Stimulated activated CD4-positive, alpha-beta T cell treated with anti-CD3 and anti-CD28 coated beads, Interleukin-12 subunit alpha, Interleukin-12 subunit beta, amount 100 ng/mL, for 24 hours (primary cell): ENCODE measurements around the gene ZFP91.

Experiments
- DNase-seq, 2 experiments: peaks; one replicate each; pipeline ENCODE4 v3.0.0-alpha.2; 2020; ENCODE audit warnings: low read depth in 2 of 2

Gene ZFP91

DNA sequence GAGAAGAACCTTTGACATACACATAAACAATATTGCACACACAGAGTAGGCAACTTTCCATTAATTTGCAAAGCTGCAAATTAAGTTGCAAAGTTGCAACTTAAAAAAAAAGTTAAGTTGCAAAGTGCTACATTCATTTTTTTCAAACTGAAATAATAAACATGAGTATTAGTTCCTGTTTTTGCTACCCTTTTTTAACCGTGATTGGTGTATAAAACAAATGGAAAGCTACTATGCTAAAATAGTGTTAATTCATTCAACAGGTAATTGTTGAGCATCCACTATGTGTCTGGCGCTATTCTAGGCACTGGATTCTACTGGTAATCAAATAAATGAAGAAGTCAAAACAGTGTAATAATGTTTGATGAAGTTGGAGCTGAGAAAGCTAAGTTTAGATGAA lies 8.1 kb downstream of the ZFP91 start:
- DNase-seq = no peak

DNA sequence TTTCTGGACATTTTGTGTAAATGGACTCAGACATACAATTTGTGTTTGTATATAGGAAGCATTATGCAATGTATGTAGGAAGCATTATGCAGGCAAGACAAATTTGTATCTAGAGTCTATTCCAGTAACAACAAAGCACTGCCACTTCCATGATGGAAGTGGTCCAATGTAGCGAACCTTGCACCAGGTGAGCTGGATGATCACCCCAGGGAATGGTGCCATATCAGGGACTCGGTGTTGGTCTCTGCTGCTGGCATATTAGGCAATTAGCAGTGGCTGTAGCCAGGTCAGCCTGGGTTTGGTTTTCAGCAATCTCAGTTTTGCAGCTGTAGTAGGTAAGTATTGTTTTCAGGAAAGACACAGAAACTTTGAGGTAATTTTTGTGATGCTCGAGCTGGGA lies 12.8 kb downstream of the ZFP91 start:
- no peak for DNase-seq

DNA sequence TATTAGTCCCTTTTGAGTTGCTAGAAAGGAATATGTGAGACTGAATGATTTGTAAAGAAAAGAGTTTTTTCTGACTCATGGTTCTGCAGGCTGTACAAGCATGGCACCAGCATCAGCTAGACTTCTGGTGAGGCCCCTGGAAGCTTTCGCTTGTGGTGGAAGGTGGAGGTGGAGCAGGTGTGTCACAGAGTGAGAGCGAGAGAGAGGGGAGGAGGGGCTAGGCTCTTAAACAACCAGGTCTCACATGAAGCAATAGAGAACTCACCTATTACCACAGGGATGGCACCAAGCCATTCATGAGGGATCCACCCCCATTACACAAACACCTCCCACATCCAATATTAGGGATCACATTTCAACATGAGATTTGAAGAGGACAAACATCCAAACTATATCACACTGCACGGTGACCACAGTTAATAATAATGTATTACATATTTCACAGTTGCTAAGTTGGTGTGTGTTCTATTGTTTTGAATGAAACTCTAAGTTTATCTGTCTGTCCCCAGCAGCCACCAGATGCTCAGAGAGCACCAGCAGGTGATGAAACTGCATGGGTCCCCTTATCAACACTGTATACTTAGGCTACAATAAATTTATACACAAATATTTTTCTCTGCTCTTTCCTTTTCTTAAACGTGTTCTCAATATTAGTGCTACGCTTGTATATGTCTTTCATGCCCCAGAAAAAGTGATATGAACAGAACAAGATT lies 14.1 kb downstream of the ZFP91 start:
- DNase-seq = peak in 1 of 2 experiments; percentile 28

DNA sequence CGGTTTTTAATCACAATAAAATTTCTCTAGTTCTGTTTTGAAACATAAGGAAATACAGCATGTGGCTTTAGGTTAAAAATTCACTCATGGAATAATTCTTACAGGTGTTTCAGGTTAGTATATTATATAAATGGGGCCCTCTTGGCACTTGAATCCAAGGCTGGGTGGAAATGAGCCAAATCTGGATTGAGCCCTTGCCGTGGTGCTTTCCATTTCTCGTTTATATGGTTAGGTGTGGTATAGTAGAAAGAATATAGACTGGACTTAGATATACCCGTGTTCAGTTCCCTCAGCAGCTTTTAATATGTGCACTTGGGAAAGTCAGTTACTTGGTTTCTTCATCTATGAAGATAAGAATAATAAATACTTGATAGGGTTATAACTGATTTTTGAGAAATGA lies 16.0 kb downstream of the ZFP91 start:
- no peak for DNase-seq

DNA sequence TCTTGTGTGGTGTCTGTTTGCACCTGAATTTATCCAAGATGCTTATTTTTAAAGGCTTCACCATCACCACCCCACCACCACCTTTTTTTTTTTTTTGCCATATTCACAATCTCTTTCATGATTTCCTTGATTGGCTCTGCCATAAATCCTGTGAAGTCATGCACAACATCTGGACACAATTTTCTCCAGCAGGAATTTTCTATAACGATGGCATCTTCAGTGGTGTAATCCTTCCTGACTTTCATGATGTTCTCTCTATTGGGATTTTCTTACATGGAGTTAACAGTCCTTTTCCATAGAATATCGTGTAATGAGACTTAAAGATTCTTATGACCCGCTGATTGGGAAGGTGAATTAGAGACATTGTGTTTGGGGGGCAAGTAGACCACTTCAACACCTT lies 17.8 kb downstream of the ZFP91 start:
- DNase-seq = no peak

DNA sequence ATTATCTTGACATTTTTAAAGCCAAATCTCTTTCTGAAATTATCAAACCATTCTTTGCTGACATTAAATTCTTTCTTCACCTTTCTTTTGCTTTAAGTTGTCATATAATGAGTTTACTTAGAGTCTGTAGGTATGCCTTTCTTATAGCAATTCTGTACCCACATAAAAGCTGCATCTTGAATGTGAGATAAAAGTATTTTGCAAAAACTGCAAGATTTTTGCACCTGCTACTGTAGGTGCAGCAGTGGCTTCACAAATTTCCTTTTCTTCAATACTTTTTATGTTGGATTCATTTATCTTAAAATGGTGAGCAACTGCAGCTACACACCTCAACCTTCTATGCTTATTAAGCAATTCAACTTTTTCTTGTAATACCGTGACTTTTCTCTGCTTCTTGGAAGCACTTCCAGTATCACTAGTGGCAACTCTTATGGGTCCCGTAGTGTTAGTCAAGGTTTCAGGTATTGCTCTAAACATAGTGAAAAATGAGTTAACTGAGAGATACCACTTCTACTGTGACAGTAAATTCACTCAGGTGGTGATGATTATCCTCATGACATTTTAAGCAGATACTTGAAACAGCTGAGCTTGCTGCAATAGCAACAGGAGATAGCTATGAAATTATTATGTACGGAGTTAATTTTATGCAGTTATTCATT lies 18.8 kb downstream of the ZFP91 start:
- no peak for DNase-seq

DNA sequence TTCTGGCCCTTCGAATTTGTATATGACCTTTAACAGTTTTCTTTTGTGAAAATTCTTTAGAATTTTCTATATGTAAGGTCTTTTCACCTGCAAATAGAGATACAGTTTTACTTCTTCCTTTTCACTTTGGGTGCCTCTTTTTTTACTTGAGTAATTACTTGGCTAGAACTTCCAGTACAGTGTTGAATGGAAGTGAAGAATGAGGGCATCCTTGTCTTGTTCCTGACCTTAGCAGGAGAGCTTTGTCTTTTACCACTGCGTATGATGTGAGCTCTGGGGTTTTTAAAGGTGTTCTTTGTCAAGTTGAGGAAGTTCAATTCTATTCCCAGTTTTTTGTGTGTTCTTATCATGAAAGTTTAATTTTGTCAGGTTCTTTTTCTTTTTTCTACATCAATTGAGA lies 21.6 kb downstream of the ZFP91 start:
- no peak for DNase-seq

DNA sequence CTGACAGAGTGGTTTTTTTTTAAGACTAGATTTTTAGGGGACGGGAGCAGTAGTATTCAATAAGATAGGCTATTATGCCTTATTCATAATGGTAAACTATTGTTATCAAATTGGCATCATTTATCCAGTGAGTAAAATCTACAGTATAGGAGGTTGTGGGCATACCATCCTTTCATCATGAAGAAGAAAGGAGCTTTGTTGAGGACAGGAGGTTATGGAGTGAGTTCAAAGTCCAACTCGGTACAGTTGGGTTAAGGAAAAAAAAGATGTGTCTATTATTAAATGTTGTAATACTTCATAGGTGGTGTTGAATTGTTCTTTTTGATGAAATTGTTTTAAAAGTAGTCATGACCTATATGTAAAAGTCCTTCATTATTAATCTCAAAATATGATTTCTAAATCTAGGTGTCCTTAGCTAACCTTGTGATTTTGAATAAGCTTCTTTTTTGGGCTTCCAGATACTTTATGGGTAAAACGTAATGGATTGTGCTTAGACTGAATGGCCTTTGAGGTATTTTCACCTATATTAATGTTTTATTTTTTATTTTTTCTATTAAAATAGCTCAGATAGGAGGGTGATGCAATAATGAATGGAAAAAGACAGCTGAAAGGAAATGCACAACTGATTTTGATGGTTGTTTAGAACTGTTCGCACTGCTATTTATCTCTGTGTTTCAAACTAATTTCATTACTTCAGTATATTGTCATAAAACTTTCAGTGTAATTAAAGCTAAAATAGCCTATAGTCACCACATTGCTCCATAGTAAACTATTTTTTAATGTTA lies 28.3 kb downstream of the ZFP91 start:
- no peak for DNase-seq

DNA sequence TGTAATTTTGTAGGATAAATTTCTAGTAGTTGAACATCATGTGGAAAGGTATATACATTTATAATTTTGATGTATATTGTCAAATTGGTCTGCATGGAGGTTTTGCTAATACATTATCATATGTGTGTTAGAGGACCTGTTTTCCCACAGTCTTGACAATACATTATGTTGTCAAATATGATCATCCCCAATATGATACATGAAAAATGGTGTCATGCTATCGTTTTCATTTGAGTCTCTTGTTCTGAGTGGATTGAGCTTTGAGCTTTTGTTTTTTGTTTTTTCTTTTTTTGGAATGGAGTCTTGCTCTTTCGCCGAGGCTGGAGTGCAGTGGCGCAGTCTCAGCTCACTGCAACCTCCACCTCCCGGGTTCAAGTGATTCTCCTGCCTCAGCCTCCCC lies 29.5 kb downstream of the ZFP91 start:
- no peak for DNase-seq

DNA sequence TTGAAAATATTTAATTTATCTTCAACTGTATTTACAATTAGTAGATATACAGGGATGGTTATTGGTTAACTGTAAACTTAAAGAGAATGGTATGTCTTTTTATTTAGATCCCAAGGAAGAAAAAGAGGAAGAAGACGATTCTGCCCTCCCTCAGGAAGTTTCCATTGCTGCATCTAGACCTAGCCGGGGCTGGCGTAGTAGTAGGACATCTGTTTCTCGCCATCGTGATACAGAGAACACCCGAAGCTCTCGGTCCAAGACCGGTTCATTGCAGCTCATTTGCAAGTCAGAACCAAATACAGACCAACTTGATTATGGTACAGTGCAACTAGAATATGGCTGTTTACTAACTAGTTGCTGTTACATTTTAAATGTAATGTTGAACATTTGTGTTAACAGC lies 30.9 kb downstream of the ZFP91 start:
- no peak for DNase-seq

DNA sequence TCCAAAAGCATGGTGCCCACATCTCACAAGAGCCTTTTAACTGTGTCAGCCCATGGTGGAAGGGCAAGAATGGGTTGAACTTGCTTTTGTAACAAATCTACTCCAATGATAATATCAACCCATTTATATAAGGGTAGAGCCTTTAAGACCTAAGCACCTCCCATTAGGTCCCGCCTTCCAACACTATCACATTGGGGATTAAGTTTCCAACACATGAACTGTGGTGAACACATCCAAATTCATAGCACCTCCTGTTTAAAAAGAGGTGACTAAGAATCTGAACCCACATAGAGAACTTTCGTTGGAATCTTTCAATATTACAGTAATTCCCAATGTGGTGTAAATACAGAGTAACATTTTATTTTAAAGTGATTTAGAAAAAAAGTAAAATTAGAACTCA lies 34.4 kb downstream of the ZFP91 start:
- DNase-seq = no peak

DNA sequence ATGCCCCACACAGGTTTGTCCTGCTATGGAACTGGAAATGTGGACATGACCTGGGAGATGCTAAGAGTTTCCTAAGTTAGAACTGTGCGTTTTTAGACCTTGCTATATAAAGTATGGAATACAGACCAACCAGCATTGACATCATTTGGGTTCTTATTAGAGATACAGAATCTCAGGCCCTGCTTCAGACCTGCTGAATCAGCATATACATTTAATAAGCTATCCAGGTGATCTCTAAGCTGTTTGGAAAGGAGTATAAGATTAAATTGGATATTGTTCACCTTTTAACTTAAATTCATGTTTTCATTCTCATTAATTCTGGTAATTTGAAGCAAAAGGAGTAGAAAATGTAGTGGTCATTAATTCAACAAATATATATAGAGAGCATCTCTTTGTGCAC lies 36.7 kb downstream of the ZFP91 start:
- no peak for DNase-seq

DNA sequence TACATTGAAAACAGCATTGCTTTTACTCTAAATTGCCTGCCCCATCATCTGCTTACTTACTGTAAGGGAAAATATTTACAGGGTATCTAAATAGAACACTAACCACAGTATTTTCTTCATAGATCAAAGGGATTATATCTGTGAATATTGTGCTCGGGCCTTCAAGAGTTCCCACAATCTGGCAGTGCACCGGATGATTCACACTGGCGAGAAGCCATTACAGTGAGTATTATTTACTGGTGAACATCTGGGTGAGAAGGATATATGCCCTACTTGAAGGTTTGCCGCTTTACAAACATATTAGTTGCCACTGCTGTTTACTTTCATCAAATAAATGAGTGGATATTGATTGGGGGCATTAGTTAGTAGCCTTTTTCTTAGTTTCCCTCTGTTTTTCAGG lies 37.7 kb downstream of the ZFP91 start:
- no peak for DNase-seq

DNA sequence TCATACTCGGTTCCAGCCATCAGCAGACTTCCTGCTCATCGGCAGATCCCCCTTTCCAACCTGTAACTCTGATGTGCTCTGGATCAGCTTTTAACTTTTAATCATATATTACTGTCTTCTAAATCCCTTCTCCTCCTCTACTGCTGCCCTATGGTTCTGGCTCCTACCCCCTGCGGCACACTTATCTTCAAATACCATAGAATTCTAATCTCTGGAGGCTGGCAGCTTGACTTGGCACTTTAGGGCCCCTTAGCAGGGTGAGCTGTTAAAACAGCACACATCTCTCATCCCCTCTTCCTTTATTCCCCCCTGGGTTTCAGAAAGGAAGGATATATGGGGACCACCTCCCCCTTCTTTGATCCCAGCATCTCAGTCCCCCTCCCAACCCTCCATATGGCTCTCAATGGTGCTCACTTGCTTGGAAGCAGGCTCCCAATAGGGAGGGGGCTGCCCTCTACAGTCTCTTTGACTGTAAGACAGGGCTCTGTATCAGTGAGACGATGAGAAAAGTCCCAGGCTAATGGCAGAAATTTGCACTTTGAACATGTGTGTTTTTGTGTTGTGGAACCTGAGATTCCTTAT lies 39.2 kb downstream of the ZFP91 start:
- no peak for DNase-seq

DNA sequence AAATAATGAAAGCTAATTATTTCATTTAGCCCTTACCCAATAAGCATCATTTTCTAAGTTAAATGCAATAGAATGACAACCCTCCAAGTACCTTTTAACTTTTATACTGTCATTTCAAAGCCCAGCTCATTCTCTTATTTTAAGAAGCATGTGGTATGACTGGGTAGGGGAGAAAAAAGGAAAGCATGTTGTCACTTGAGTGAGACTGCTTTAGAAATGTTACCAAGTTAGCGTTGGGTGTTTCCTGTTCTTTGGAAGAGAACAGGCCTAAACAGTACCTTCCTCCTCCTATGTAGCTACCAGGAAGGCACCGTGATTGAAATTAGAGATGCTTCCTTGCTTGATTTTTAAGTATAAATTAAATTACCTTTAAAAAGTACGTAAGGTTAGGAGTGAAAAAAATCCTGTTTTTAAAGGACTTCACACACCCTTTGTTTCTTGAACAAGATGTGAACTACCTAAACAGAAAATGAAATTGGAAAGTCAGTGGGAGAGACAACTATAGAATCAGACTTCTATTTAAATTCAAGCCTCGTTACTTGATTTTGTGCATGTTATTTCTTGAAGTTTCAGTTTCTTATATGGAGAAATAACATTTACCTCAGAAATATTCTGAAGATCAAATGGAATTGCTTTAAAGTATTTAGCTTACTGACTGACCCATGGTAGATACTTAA lies 42.9 kb downstream of the ZFP91 start:
- no peak for DNase-seq

DNA sequence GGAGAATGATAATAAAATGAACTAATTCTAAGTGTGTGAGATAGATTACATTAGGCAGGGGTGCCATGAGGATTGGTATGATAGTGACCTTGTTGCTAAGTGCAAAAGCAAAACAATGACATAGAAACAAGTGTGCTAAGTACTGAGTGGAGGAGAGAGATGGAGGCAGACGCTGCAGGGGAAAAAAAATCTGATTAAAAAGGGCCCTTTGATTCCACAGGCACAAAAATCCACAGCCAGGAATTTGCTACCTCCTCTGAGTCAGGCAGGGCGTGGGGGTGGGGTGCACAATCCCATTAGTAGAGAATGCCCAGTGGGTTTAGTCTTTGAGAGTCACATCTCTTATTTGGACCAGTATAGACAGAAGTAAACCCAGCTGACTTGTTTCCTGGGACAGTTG lies 43.5 kb downstream of the ZFP91 start, which contains the start of gene CNTF:
Gene CNTF (plus strand): TSS at position 322 of the 400 bp plus-strand sequence. CDS start 88 bp downstream, outside the sequence.
- DNase-seq = no peak

DNA sequence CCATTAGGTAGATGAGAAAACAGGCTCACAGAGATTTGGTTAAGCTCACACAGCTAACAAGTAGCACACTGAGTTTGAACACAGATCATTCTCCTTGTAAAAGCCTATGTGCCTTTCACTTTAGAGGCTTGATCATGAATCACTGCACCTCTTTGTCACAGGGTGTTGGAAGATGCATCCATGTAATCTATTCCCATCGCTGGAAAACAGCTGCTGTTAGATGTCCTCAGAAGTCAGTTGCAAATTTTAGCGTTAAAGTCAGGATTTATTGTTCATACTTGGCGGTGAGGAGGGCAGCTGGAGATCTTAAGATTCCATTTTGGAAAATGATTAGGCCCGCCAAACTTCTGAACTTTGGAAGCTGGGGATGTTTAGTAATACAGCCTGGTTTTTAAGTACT lies 46.2 kb downstream of the ZFP91 start:
- DNase-seq = no peak

DNA sequence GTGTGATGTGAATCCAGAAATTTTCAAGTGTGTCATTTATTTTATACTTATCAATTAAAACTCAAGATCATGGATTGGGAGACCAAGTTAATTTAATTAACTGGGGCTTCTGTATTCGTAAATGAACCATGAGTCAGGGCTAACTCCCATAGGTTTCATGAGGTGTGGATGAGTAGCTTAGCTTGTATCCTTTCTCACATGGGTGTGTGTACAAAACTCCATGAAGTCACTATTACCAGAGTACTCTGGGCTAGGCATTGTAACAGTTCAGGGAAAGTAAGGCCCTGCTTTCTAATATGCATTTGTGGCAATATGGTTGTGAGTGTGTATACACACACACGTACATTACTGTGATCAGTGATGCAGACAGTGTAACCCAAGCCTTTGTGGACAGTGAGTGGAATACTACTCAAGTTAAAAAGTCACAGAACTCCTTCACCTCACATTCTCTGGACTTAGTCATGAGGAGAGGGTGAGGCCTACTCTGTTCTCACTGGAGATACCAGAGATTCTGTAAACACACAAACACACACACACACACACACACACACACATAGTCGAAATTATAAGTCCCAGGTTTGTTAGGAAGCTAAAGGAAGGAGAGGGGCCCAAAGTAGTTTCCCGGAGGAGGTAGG lies 47.1 kb downstream of the ZFP91 start:
- no peak for DNase-seq

DNA sequence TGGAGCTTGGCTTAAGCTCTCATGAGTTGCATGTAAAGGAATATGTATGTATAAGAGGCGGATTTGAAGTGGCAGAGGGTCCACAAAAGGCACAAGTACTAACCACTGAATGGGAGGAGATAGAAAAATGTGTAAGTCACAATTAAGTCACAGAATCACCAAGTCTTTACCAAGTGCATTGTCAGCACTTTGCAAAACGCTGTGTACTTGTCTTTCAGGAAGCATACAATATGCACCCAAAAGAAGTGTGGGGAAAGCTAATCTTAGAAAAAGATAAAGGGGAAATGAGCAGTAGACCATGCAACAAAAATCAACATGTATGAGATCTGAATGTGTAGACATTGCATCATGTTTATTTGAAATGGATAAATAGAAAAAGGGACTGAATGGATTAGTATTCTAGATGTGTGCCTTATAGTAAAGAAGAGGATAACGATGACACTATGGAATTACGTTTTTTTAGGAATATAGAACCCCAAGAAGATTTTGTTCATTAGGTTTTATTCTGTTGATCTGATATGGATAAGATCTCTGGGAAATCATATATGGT lies 48.1 kb downstream of the ZFP91 start:
- no peak for DNase-seq

DNA sequence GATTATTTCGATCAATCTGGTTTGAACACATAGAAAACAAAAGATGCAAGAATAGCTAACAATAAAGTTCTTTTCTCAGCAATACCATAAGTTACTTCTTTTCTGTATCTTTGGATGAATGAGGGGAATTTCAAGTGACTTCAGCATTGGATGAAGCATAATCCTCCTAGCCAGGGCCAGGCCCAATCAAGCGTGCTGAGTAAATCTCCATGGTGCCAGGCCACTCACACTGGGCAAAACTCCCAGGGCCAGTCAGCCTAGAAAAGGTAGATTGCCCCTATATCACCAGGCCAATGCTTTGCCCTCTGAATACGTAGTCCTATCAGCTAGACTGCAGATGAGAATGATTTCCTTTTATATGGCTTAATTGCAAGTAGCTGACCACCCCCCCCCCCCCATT lies 49.6 kb downstream of the ZFP91 start:
- no peak for DNase-seq

DNA sequence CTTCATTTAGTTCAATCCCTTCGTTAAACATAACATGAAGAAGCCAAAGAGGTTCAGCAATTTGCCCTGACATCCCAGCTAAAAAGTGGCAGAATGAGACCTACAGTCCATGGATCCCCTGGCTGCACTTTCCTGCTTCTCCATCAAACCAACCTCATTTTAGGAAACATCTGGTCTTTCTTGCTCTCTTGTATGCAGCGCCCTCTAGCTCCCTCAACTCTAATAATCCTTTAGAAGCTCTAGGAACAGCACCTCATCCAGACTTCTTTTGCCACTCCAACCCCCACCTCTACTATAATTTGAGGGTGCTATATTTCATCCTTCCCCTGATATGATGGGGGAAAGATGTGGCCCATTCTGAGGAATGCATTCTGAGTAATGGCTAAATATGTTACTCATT lies 51.0 kb downstream of the ZFP91 start:
- no peak for DNase-seq
